Esophagus muscularis mucosa (tissue), 3 donors: ENCODE data around the gene LGALS7B.

Experiments
- CTCF ChIP-seq, 3 experiments: fragments of 200-600 bp in 2 of 3; fragments of 450-650 bp in 1 of 3; sonication (generic) in 2 of 3; IDR thresholded peaks; one replicate each; pipeline ENCODE4 v1.5.1; 2017 to 2019; ENCODE audit warnings: antibody characterized with exemption in 3 of 3, mild to moderate bottlenecking in 2 of 3, moderate library complexity in 1 of 3
- POLR2AphosphoS5 ChIP-seq, 2 donors: sonication (generic); formaldehyde crosslinking; IDR thresholded peaks; one replicate each; pipeline ENCODE4 v1.6.1; 2017; ENCODE audit warnings: antibody characterized with exemption in 2 of 2

GRCh38 chr19:38781058-38781457, 7.9 kb upstream of the LGALS7B start:
- TF ChIP-seq POLR2AphosphoS5 (IDR thresholded peaks at IDR 0.05) (no peak), CTCF (IDR thresholded peaks at IDR 0.05) (no peak)
